ENCODE measurements around the gene RGS12. TPM values are rescaled to one million over a fixed set of nuclear protein-coding genes. Genes with fewer than 3 reads are reported as not detected.

RGS12 gene
- total and polyA plus RNA-seq, 2 experiments from 2014 or later: 8.0 to 19.0 TPM

- TF ChIP-seq ETS1 (IDR thresholded peaks at IDR 0.05) (no peak), POLR2AphosphoS5 (IDR thresholded peaks at IDR 0.05; ENCODE audit: low read depth) (no peak), EZH2phosphoT487 (IDR thresholded peaks at IDR 0.05; ENCODE audit: unreplicated experiment) (no peak), JUNB (IDR thresholded peaks at IDR 0.05; ENCODE audit: unreplicated experiment) (no peak), CTCF (conservative IDR thresholded peaks at IDR 0.05; ENCODE audit: low read depth in 2 of 2) (no peak), ZNF331 (CRISPR knock-in tag; IDR thresholded peaks at IDR 0.05; ENCODE audit: low read depth) (no peak), REST (IDR thresholded peaks at IDR 0.05; ENCODE audit: unreplicated experiment) (no peak), CREB1 (CRISPR knock-in tag; IDR thresholded peaks at IDR 0.05; ENCODE audit: low read depth) (no peak), STAT1 (IDR thresholded peaks at IDR 0.05; ENCODE audit: unreplicated experiment) (no peak), ZNF462 (CRISPR knock-in tag; IDR thresholded peaks at IDR 0.05) (no peak), ZNF114 (CRISPR knock-in tag; IDR thresholded peaks at IDR 0.05) (no peak), EZH2 (IDR thresholded peaks at IDR 0.05; ENCODE audit: low read depth, unreplicated experiment) (no peak), NANOG (IDR thresholded peaks at IDR 0.05; ENCODE audit: borderline replicate concordance) (no peak)
- Histone ChIP-seq H3K27me3 (ENCODE audit: insufficient read depth) (no peaks in the 10 kb centered on the region), H3K9me2 (ENCODE audit: insufficient read depth) (no peaks in the 10 kb centered on the region), H2AFZ (no peak overlapping the region), H3K27ac (ENCODE audit: low read depth) (no peak overlapping the region), H3K4me2 (no peak overlapping the region), H3K4me3 (no peak overlapping the region), H4K20me1 (replicated peaks; ENCODE audit: insufficient read depth) (no peaks in the 10 kb centered on the region; the same call in none of the 2 replicates), H3K79me2 (replicated peaks; ENCODE audit: insufficient read depth) (peaks cover 3% of the 10 kb centered on the region; the same call in 1 of the 2 replicates), H3K36me3 (ENCODE audit: insufficient read depth) (no peaks in the 10 kb centered on the region), H3K4me1 (ENCODE audit: insufficient read depth) (peaks cover 6% of the 10 kb centered on the region; the same call in 1 of the 2 replicates), H3F3A (replicated peaks; ENCODE audit: low read depth) (no peaks in the 10 kb centered on the region)
- Mint-ChIP-seq H3K36me3 (ENCODE audit: low read depth) (peaks cover 3% of the 10 kb centered on the region; the same call in 2 of the 3 replicates), H3K9me3 (no peaks in the 10 kb centered on the region; the same call in 2 of the 3 replicates), H3K4me1 (peaks cover 13% of the 10 kb centered on the region), H3K27ac (peak overlapping the region; percentile 37; the same call in 1 of the 2 replicates), H3K27me3 (ENCODE audit: insufficient read depth, low read depth, poor library complexity) (peaks cover 18% of the 10 kb centered on the region), H3K4me3 (no peak overlapping the region)
- ATAC-seq (no peak), DNase-seq (ENCODE audit: low spot score) (no peak)
Measured at GRCh38 chr4:3316146-3316545, 23.3 kb downstream of the RGS12 start.

Measured in GM23338 (cell line).